ENCODE measurements around the gene SYNE2. TPM values are rescaled to one million over a fixed set of nuclear protein-coding genes. Genes with fewer than 3 reads are reported as not detected.
A peak's percentile ranks its signal among the peaks of the same experiment; 100 is the strongest.

SYNE2 gene
- polyA plus RNA-seq, 1 donor from 2014 or later: 18.1 TPM

- peak overlapping the region in 2 of 4 donors; percentile 72 to 75 for H3K4me3 Mint-ChIP-seq
- H3K36me3 Mint-ChIP-seq: peaks cover 17% of the 10 kb centered on the region
- peaks cover 22 to 35% (median 28%) of the 10 kb centered on the region in 3 donors for H3K4me1 Mint-ChIP-seq
- peak overlapping the region in 2 of 3 donors; percentile 58 to 92 for H3K27ac Mint-ChIP-seq
- H3K9me3 Mint-ChIP-seq: no peaks in the 10 kb centered on the region
- H3K27me3 Mint-ChIP-seq: no peaks in the 10 kb centered on the region
These were observed 368.7 kb downstream of the SYNE2 start for GRCh38 chr14:64221391-64222003.

- H3K36me3 Mint-ChIP-seq: peaks cover 12% of the 10 kb centered on the region
- no peaks in the 10 kb centered on the region for H3K27me3 Mint-ChIP-seq
- peaks cover 3 to 16% (median 5%) of the 10 kb centered on the region in 3 donors for H3K4me1 Mint-ChIP-seq
- H3K4me3 Mint-ChIP-seq: no peak overlapping the region
- H3K9me3 Mint-ChIP-seq: no peaks in the 10 kb centered on the region
- no peak overlapping the region for H3K27ac Mint-ChIP-seq
These were observed 372.4 kb downstream of the SYNE2 start for GRCh38 chr14:64225151-64225757.

- Mint-ChIP-seq H3K27ac (peak overlapping the region in 1 of 3 donors; percentile 71), H3K4me3 (no peak overlapping the region), H3K27me3 (no peaks in the 10 kb centered on the region), H3K36me3 (peaks cover 14% of the 10 kb centered on the region), H3K4me1 (peaks cover 5 to 13% (median 6%) of the 10 kb centered on the region in 3 donors), H3K9me3 (no peaks in the 10 kb centered on the region)
These were observed 375.1 kb downstream of the SYNE2 start for GRCh38 chr14:64227856-64228255.

GRCh38 chr14:64229489-64229888 is 376.7 kb downstream of the SYNE2 start:
- H3K9me3 Mint-ChIP-seq: no peaks in the 10 kb centered on the region
- no peak overlapping the region for H3K27ac Mint-ChIP-seq
- H3K4me3 Mint-ChIP-seq: no peak overlapping the region
- peaks cover 14 to 24% (median 20%) of the 10 kb centered on the region in 3 donors for H3K4me1 Mint-ChIP-seq
- H3K36me3 Mint-ChIP-seq: peaks cover 9% of the 10 kb centered on the region
- no peaks in the 10 kb centered on the region for H3K27me3 Mint-ChIP-seq

GRCh38 chr14:64232095-64232838 is 379.5 kb downstream of the SYNE2 start:
- Mint-ChIP-seq H3K36me3 (peaks cover 5% of the 10 kb centered on the region), H3K4me1 (peaks cover 35 to 46% (median 42%) of the 10 kb centered on the region in 3 donors), H3K9me3 (no peaks in the 10 kb centered on the region), H3K27me3 (peaks cover under 1% of the 10 kb centered on the region), H3K4me3 (peak overlapping the region in 2 of 4 donors; percentile 17 to 18), H3K27ac (peak overlapping the region in 2 of 3 donors; percentile 1 to 98)

- Mint-ChIP-seq H3K27ac (peak overlapping the region in 2 of 3 donors; percentile 98 to 99), H3K36me3 (peaks cover 5% of the 10 kb centered on the region), H3K4me1 (peaks cover 38 to 48% (median 44%) of the 10 kb centered on the region in 3 donors), H3K4me3 (no peak overlapping the region), H3K9me3 (no peaks in the 10 kb centered on the region), H3K27me3 (peaks cover 2% of the 10 kb centered on the region)
These were observed 380.1 kb downstream of the SYNE2 start for GRCh38 chr14:64232944-64233343.

- no peaks in the 10 kb centered on the region for H3K9me3 Mint-ChIP-seq
- H3K27me3 Mint-ChIP-seq: peaks cover 2% of the 10 kb centered on the region
- peaks cover 5% of the 10 kb centered on the region for H3K36me3 Mint-ChIP-seq
- peak overlapping the region; percentile 98 to 99 (median 99) for H3K27ac Mint-ChIP-seq
- H3K4me1 Mint-ChIP-seq: peaks cover 38 to 48% (median 45%) of the 10 kb centered on the region in 3 donors
- H3K4me3 Mint-ChIP-seq: peak overlapping the region in 2 of 4 donors; percentile 22 to 87
These were observed 380.9 kb downstream of the SYNE2 start for GRCh38 chr14:64233531-64234190.

GRCh38 chr14:64234877-64235651 is 382.3 kb downstream of the SYNE2 start:
- H3K4me1 Mint-ChIP-seq: peaks cover 38 to 49% (median 46%) of the 10 kb centered on the region in 3 donors
- peak overlapping the region; percentile 98 to 99 (median 99) for H3K27ac Mint-ChIP-seq
- no peaks in the 10 kb centered on the region for H3K9me3 Mint-ChIP-seq
- peaks cover 5% of the 10 kb centered on the region for H3K36me3 Mint-ChIP-seq
- H3K27me3 Mint-ChIP-seq: peaks cover 2% of the 10 kb centered on the region
- H3K4me3 Mint-ChIP-seq: peak overlapping the region; percentile 67 to 89 (median 88)

GRCh38 chr14:64235652-64236640 is 383.1 kb downstream of the SYNE2 start:
- H3K4me1 Mint-ChIP-seq: peaks cover 38 to 49% (median 46%) of the 10 kb centered on the region in 3 donors
- peaks cover 5% of the 10 kb centered on the region for H3K36me3 Mint-ChIP-seq
- peaks cover 2% of the 10 kb centered on the region for H3K27me3 Mint-ChIP-seq
- no peaks in the 10 kb centered on the region for H3K9me3 Mint-ChIP-seq
- H3K27ac Mint-ChIP-seq: peak overlapping the region; percentile 98 to 99 (median 99)
- peak overlapping the region; percentile 66 to 89 (median 88) for H3K4me3 Mint-ChIP-seq

- no peaks in the 10 kb centered on the region for H3K9me3 Mint-ChIP-seq
- H3K27ac Mint-ChIP-seq: peak overlapping the region in 1 of 3 donors; percentile 39
- H3K4me1 Mint-ChIP-seq: peaks cover 37 to 40% (median 38%) of the 10 kb centered on the region in 3 donors
- no peak overlapping the region for H3K4me3 Mint-ChIP-seq
- peaks cover 2% of the 10 kb centered on the region for H3K27me3 Mint-ChIP-seq
- H3K36me3 Mint-ChIP-seq: no peaks in the 10 kb centered on the region
These were observed 385.2 kb downstream of the SYNE2 start for GRCh38 chr14:64238049-64238448.

GRCh38 chr14:64238631-64239030 is 385.8 kb downstream of the SYNE2 start:
- no peak overlapping the region for H3K4me3 Mint-ChIP-seq
- H3K4me1 Mint-ChIP-seq: peaks cover 33 to 35% (median 34%) of the 10 kb centered on the region in 3 donors
- no peaks in the 10 kb centered on the region for H3K9me3 Mint-ChIP-seq
- H3K36me3 Mint-ChIP-seq: no peaks in the 10 kb centered on the region
- H3K27me3 Mint-ChIP-seq: peaks cover 2% of the 10 kb centered on the region
- peak overlapping the region in 1 of 3 donors; percentile 39 for H3K27ac Mint-ChIP-seq

- H3K27me3 Mint-ChIP-seq: no peaks in the 10 kb centered on the region
- H3K4me1 Mint-ChIP-seq: peaks cover 0 to 6% (median 1%) of the 10 kb centered on the region in 3 donors
- H3K36me3 Mint-ChIP-seq: no peaks in the 10 kb centered on the region
- no peak overlapping the region for H3K27ac Mint-ChIP-seq
- no peak overlapping the region for H3K4me3 Mint-ChIP-seq
- no peaks in the 10 kb centered on the region for H3K9me3 Mint-ChIP-seq
These were observed 391.5 kb downstream of the SYNE2 start for GRCh38 chr14:64244279-64244678.

GRCh38 chr14:64245491-64245890 is 392.7 kb downstream of the SYNE2 start:
- no peak overlapping the region for H3K27ac Mint-ChIP-seq
- H3K4me3 Mint-ChIP-seq: no peak overlapping the region
- no peaks in the 10 kb centered on the region for H3K36me3 Mint-ChIP-seq
- no peaks in the 10 kb centered on the region for H3K27me3 Mint-ChIP-seq
- H3K4me1 Mint-ChIP-seq: peaks cover 0 to 6% (median 0%) of the 10 kb centered on the region in 3 donors
- no peaks in the 10 kb centered on the region for H3K9me3 Mint-ChIP-seq
